Neural progenitor cell (in vitro differentiated cells): ENCODE results near the gene GPR15.

Source experiments
- EZH2 ChIP-seq: fragments of 200-600 bp; sonication (generic); IDR thresholded peaks from 2 replicates; pipeline ENCODE4 v1.6.1; 2017; ENCODE audit warnings: antibody characterized with exemption, mild to moderate bottlenecking, moderate library complexity
- TF ChIP-seq, protein P1 (sequence below): fragments of 200-600 bp; sonication (generic); IDR thresholded peaks from 2 replicates; pipeline ENCODE4 v1.5.1; 2017; ENCODE audit warnings: antibody characterized with exemption, mild to moderate bottlenecking

DNA sequence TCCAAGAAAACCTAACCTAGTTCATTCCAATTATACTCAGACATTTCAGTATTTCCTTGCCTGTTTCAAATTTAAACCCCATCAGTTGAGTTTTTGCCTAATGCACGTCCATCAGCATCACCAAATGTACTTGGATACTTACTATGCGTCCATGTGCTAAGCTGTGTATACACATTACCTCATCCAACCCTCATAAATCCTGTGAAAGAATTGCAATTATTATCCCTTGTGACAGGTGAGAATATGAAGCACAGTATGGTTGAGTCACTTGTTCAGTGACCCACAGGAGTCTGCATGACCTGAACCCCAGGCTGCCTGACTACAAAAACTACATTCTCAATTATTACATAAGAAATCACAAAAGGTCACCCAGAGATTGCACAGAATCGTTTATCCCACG is 31.8 kb upstream of the GPR15 start:
- TF ChIP-seq, protein P1, sequence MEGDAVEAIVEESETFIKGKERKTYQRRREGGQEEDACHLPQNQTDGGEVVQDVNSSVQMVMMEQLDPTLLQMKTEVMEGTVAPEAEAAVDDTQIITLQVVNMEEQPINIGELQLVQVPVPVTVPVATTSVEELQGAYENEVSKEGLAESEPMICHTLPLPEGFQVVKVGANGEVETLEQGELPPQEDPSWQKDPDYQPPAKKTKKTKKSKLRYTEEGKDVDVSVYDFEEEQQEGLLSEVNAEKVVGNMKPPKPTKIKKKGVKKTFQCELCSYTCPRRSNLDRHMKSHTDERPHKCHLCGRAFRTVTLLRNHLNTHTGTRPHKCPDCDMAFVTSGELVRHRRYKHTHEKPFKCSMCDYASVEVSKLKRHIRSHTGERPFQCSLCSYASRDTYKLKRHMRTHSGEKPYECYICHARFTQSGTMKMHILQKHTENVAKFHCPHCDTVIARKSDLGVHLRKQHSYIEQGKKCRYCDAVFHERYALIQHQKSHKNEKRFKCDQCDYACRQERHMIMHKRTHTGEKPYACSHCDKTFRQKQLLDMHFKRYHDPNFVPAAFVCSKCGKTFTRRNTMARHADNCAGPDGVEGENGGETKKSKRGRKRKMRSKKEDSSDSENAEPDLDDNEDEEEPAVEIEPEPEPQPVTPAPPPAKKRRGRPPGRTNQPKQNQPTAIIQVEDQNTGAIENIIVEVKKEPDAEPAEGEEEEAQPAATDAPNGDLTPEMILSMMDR = no peak
- TF ChIP-seq EZH2 = no peak
